GM19351 (cell line): ENCODE measurements around the gene AP3D1.
"Not testable (repeated sequence)": the region's sequence is repeated elsewhere in the genome, so short reads cannot be mapped to it uniquely, and the experiment has no call there.

Source experiments
- ATAC-seq: cut with Tn5 transposase; IDR thresholded peaks from one replicate; pipeline ENCODE4 v1.9.1; 2021; ENCODE audit warnings: mild to moderate bottlenecking, moderate library complexity; ENCODE audit not compliant: unreplicated experiment

AP3D1 gene

DNA sequence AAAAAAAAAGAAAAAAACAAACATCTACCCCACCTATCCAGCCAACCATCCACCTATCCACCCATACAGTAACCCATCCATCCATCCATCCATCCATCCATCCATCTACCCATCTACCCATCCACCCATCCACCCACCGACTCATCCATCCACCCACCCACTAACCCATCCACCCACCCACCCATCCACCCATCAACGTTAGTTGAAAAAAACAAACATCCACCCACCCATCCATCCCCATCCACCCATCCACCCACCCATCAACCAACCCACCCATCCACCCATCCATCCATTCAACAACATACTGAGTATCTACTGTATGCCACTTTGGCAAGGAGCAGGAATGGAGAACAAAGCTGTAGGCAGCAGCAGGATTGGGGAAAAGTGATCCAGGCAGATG lies 6.1 kb upstream of the AP3D1 start:
- no peak for ATAC-seq

DNA sequence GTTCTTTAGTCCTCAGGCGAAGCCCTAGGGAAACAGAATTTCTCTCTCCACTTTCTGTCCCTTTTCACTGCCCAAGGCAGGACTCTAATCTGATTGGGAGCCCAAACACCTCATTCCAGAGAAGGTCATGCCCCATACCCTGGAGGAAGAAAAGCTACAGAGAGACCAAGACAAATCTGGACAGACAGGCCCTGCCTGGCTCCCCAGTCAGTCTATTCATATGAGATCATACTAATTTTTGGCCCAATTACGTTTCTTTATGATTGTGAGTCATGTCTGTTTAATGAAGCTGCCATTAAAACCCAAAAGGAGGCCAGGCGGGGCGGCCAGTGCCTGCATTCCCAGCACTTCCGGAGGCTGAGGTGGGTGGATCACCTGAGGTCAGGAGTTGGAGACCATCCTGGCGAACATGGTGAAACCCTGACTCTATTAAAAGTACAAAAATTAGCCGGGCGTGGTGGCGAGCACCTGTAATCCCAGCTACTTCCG lies 3.3 kb upstream of the AP3D1 start:
- ATAC-seq, result no peak

DNA sequence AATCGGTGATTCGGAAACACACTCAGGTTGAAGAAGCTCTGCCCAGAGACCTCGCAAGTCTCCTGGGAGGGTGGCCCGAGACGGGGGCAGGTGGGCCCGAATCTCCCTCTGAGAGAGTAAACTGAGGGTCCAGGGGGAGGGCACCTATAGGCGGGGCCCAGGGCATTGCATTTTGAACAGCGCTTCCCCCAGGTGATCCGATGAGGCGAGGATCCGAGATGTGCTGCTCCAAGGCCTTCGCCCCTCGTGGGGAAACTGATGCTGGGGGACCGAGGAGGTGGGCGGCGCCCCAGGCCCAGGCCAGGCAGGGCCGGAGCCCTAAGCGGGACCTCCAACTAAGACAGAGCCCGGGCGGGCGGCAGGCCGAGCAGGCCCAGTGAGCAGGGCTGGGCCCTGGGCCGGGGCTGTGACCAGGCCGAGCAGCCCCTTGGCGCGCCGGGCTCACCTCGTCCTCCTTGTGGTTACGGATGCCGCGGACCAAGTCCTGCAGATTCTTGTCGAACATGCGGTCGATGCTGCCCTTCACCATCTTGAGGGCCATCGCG lies 500 bp downstream of the AP3D1 start:
- ATAC-seq, result peak; percentile 2

DNA sequence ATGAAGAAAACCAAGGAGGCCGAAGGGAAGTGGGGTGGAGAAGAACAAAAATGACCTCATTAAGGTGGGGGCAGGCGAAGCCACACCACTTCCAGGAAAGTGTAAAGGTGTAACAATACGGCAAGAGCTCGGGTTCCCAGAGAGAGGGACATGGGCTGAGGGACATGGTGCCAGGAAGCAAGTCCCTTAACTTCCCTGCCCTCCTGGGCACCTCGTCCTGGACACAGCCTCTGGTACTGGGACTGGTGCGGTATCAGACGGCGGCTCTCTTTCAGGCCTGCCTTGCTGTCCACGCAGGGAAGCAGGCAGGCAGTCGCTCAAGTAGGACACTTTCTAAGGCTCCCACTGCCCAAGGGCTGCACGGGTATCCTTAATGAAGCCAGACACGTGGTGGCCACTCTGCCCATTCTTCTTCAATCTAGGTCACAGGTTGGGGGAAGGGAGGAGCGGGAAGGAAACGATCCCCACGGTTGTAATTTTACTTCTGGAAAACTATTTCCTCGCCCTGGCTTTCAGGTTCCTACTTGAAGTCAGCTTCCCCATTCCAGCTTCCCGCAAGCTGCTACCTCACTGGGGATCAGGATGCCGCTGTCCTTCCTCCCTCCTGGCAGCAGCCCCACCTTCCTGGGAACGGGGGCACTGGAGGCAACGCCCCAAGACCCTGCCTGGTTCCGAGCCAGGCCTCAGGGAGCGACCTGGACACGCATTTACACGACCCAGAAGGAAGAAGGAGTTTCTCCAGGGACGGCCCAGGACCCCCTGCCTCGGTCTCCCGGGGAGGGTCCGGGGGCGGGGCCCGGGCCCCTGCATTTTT lies 1.2 kb downstream of the AP3D1 start:
- ATAC-seq, result no peak

DNA sequence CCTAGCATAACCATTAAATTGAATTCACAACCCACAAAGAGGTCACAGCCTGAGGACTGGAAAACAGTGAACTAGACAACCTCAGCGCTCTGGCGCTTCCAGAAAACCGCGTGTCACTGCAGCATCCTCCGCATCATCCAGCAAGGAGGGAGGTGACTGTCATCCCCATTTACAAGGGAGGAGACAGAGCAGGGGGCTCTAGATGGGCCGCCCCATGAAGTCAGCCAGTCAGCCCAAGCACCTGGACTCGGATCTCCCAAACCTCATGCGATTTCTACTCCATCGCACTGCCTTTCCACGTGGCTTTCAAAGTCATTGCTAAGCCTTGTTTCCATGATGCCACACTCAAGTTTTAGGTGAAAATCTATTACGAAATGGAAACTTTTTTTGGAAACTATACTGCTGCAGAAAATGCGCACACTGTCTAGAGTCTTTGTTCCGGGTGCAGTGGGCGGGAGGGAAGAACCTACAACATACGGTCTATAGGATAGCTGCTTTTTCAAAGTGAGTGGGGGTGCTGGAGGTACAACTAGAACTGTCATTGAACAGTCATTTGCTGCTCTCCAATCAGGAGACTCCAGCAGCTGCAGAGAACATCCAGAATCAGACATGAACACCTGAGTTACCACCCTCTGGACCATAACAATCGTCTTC lies 2.8 kb downstream of the AP3D1 start:
- no peak for ATAC-seq

DNA sequence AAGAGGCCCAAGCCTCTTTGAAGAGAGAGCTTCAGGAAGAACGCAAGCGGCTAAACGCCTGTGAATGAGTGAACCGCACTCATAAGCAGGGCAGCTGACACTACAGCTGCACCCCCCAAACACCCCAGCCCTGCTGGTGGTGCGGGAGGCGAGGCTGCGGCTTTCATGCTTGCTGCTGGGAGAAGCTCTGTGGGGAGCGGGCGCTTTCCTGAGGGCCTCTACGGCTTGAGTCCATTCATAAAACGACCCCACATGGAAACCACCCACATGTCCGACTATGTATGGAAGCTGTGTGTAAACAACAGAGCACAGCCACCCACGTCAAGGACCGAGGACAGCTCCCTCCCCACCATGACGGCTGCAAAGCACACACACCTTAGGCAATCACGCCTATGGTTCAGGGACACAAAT lies 5.5 kb downstream of the AP3D1 start:
- no peak for ATAC-seq

DNA sequence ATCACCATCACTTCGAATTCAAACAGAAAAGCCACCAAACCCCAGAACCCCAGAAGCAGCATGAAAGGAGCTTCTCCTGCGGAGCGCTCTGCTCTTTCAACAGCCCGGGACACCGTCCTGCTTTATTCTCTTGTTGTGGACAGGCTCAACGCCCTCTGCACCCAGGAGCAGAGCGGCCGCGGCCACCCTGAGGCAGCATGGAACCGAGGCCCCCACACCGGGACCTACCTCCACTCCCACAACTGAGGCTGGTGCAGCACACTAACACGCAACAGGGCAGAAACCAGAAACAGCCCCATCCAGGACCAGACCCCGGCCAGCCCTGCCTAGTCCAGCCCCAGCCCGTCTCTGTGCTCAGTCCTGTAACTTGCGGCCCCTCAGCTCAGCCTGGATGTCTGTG lies 7.2 kb downstream of the AP3D1 start:
- ATAC-seq, result no peak

DNA sequence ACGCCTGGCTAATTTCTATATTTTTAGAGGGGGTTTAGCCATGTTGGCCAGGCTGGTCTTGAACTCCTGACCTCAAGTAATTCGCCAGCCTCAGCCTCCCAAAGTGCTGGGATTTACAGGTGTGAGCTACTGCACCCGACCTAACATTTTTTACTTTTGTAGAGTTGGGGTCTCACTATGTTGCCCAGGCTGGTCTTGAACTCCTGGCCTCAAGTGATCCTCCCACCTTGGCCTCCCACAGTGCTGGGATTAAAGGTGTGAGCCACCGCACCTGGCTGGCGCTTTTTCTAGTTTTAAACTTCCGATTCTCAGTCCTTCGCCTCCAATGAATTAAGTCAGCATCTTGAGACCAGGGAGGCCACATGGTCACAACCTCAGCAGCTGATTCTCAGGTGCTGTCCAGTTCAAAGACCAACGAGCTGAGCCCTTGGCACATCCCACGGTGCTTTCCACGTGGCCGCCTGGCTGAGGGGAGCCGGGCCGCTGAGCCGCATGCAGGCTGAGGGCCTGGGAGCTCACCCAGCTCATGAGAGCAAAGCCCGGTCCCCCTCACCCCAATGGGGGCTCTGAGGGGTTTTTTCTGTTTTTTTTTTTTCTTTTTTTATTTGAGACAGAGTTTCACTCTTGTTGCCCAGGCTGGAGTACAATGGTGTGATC lies 9.1 kb downstream of the AP3D1 start:
- ATAC-seq, result no peak

DNA sequence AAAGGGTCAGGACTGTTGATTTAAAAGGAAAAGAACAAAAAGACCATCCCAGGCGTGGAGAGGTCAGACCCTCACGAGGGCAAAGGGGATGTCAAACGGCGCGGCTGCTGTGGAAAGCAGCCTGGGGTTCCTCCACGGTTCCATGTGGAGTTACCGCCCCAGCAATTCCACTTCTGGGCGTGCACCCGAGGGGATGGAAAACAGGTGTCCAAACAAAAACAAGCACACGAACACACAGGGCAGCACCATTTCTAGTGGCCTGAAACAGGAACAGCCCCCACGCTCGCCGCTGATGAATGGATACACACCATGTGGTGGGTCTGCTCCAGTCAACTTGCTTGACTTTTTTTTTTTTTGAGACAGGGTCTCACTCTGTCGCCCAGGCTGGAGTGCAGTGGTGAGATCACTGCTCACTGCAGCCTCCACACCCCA lies 11.2 kb downstream of the AP3D1 start:
- ATAC-seq, result no peak

DNA sequence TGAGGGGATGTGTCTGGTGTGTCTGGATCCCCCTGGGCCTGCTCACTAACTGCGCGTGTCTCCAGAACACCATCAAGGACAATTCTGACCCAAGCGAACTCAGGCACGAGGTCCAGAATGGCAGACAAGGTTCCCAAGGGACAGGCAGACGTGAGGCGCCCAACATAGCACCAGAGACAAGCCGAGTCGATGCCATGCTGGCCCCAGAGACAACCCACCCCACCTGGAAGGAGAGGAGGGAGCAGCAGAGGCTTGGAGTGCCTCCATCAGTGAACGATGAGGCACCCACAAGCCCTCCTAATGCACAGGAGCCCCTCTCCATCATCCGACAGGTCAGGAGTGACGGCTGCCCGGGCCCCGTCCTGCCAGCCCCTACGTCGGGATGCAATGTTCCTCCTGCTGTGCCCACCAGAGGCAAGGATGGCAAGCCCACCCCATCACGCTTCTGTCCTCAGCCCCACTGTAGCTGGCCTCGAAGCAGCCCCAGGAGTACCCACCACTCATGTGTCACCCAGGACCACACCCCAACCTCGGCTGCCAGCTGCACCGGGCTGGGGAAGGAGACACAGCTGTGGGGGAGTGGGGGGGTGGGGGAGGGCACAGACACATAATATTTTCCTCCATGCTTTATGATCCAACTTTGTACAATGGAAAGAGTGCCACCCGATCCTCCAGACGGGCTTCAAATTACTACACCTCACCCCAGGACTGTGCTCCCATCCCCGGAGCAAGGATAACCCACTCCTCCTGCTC lies 11.8 kb downstream of the AP3D1 start:
- no peak for ATAC-seq

DNA sequence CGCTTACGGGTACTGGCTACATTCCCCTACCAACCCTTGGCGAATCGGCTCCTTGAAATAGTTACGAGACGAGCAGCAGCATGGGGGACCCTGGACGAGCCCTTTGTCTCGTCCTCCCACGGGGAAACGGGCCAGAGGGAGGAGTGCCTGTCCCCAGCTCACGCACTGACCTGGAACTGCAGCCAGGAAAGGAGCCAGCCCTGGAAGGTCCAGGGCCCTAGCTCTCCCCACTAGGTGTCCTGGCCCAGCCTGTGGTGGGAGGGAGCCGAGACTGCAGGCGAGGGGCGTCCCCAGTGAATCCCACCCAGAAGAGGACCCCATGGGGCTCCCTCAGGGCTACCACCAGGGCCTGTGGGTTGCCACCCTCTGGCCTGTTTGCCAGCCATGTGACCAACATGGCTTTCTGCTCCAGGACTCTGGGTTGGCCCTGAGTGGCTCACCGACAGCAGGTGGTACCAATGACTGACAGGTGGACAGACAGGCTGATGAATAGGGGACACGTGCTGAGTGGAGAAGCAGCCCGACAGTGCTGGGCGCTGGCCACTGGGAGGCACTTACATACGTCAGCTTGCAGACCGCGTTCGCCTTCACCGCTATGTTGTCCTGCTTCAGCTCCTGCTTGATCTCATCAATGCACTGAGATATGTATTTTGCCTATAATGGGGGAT lies 13.2 kb downstream of the AP3D1 start:
- ATAC-seq, result no peak

DNA sequence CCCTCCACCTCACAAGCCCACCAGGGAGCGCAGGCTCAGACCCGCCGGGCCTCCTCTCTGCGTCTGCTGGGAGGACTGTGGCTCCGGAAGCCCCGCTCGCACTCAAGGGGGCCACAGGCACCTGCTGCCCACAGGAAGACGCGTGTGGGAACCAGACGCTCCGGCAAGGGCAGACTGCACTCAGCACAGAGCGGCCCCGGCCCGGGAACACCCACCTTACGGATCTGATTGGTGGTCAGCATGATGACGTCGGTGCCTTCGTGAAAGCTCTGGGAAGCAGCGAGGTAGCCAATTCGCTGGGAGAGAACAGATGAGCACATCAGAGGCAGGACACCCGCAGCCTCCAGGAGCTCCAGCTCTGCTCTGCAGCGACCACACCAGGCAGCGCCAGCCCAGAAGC lies 14.6 kb downstream of the AP3D1 start:
- no peak for ATAC-seq

DNA sequence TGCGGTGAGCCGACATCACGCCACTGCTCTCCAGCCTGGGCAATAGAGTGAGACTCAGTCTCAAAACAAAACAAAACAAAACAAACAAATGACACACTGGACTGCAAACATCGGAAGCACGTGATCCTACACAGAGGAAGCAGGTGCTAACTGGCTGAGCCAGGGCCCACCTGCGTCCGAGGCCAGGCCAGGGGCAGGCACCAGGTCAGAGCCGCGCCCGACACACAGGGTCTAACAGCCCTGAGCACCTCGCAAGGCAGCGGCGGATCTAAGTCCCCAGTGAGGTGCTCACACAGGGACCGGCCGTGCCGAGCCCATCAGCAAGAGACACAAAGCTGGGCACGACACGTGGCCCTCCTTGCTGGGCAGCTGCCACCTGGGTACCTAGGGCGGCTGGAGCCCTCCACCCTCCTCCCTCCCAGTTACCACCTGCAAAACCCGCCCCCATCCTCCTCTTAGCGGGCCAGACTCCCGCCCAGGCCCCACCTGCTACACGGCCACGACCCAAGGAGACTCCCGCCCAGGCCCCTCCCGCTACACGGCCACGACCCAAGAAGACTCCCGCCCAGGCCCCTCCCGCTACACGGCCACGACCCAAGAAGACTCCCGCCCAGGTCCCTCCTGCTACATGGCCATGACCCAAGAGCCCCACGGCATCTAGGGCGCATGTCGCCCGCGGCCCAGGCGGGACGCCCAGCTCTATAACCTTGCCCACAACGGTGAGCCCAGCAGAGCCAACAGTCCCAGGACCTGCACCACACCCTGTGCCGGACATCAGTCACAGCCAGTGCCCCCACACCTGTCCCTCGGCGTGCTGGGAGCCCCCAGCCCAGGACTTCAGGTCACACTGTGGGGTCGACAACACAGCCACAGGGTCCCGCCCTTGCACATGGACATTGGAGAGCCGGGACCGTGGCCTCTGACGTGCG lies 15.6 kb downstream of the AP3D1 start:
- ATAC-seq, result no peak

DNA sequence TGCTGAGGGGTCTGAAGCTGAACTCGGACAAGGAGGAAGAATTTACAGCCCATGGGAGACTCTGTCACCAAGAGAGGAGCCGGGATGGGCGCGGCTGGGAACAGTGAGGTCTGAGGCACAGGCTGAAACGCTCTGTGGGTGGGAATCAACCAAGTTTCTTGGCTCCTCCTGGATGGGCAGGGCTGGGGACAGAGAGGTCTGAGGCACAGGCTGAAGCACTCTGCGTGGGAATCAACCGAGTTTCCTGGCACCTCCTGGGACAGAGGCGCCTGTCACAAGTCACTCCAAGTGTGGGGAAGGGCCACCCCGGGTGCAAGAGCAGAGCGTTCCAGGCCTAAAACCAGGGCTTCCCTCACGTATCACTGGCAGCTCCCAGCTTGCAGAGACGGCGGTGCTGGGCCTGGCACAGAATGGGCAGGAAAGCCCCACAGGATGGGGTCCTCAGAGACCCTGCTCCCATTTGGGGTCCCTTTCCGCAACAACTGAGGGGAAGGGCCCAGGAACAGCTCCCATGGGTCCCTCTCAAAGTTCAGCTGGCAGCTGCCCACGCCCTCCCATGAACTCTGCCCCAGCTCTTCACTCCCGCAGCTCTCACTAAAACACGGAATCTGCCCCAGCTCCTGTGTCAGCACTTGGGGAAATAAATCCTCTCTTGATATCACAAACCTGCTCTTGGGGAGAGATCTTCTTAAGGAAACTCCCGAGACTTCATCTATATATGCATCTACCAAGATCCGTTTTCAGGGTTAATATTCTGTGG lies 18.5 kb downstream of the AP3D1 start:
- no peak for ATAC-seq

DNA sequence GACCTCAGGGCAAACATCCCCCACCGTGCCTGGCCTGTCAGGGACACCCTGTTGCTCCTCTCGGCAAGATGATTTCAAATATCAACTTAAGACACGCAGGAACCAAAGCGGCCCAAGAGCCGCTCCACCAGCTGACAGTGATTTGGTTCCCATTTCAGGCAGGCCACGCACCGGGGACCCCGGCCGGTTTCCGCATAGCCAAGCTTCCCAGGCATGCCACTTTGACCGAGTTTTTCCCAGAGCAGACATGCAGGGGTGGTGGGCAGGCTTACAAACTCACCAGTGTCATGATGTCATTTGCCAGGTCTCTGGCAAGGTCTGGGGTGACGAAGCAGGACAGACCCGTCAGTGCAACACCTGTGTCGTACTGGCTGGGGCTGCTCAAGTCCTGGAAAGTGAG lies 19.2 kb downstream of the AP3D1 start:
- no peak for ATAC-seq

DNA sequence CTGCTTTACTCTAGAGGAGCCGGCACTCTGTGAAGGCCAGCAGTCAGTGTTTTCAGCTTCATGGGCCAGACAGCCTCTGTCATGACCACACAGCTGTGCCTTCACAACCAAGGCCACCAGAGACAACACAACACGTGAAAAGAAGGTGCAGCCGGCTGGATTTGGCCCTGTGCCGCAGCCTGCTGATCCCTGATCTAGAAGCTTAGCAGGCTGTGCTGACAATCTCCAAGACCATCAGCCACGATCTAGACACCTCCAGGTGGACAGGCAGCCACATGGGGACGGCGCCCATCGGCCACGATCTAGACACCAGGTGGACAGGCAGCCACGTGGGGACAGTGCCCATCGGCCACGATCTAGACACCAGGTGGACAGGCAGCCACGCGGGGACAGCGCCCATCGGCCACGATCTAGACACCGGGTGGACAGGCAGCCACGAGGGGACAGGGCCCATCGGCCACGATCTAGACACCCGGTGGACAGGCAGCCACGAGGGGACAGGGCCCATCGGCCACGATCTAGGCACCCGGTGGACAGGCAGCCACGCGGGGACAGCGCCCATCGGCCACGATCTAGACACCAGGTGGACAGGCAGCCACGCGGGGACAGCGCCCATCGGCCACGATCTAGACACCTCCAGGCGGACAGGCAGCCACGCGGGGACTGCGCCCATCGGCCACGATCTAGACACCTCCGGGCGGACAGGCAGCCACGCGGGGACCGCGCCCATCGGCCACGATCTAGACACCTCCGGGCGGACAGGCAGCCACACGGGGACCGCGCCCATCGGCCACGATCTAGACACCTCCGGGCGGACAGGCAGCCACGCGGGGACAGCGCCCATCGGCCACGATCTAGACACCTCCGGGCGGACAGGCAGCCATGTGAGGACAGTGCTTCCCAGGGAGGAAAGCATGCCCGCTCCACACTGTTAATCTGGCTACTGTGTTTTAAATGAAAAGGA lies 20.1 kb downstream of the AP3D1 start:
- ATAC-seq, result not testable (repeated sequence)
